Measurements from ENCODE around the gene ADAM33. TPM values are rescaled to one million over a fixed set of nuclear protein-coding genes. Genes with fewer than 3 reads are reported as not detected.

The ADAM33 gene
- total and polyA plus RNA-seq, 2 of the 8 experiments (the other 6 are each of a cell fraction or from before 2014, with no cell fraction given), result 4.2 to 6.0 TPM

DNA sequence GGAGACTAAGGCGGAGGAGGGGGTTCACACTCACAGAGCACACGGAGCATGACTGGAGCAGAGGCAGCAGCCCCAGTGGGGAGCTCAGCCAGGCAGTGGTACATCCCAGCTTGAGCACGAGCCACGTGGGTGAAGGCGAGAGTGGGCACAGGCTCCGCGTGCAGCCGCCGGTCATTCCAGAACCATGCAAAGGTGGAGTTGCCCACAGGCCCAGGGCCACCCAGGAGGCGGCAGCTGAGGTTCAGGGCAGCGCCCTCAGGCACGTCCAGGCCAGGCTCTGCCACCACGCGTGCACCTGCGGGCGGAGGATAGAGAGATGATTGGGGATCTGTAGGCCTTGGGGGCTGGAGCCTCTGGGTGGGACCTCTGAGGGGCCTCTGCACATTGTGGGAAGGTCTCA is 9.5 kb upstream of the ADAM33 start:
- H2BK12ac ChIP-seq (ENCODE audit: low read depth, low read length), result no peak overlapping the region; the same call in 1 of the 2 replicates
- no peak overlapping the region for H4K5ac ChIP-seq (ENCODE audit: insufficient read length, low read depth, low read length)
- DNase-seq (ENCODE audit: low read depth in 1 of 2, low spot score in 2 of 2) (no peak), FAIRE-seq (no peak)
- ChIA-PET CTCF (ENCODE audit: partially characterized antibody) (interaction anchor here (0.7 to 45.1 kb wide), 4 partner anchors 5 to 58 kb away, joined by 3 to 1432 read pairs (median 718); partner anchors contain the start of genes ADAM33 and SIGLEC1), POLR2A (ENCODE audit: partially characterized antibody) (no interaction called here)
- no peak overlapping the region for H4K8ac ChIP-seq (ENCODE audit: extremely low read depth, insufficient read depth, low read length)
- H3K56ac ChIP-seq (replicated peaks; ENCODE audit: insufficient read length, low read depth, low read length), result no peak overlapping the region
- H2AFZ ChIP-seq (ENCODE audit: low read length), result no peak overlapping the region
- no peak overlapping the region for H3K4me2 ChIP-seq (ENCODE audit: insufficient read depth in 1 of 2, low read depth in 2 of 2, low read length in 2 of 2)
- 0 out of 7 replicates have a peak, but pooled peaks cover 0 to 4% (median 0%) of the 10 kb centered on the region in 4 experiments for H3K27me3 ChIP-seq (replicated peaks in 1 of 4; ENCODE audit: control insufficient read depth in 3 of 4, extremely low read depth in 1 of 4, insufficient read depth in 3 of 4, low read length in 3 of 4)
- H3K79me1 ChIP-seq (ENCODE audit: low read depth, low read length), result no peaks in the 10 kb centered on the region
- H3K27ac ChIP-seq (ENCODE audit: low read depth, low read length), result no peak overlapping the region
- no peak overlapping the region for H2BK20ac ChIP-seq (ENCODE audit: low read length)
- no peak overlapping the region for H2BK5ac ChIP-seq (ENCODE audit: low read depth, low read length)
- H3K4me3 ChIP-seq (ENCODE audit: extremely low read depth in 1 of 4, insufficient read depth in 2 of 4, low read depth in 3 of 4, low read length in 4 of 4), result no peak overlapping the region
- H3K9me3 ChIP-seq (ENCODE audit: insufficient read depth in 2 of 2, low read depth in 1 of 2, low read length in 1 of 2), result peaks cover under 1 to 1% of the 10 kb centered on the region in 2 experiments; a peak in 2 of 4 replicates
- no peaks in the 10 kb centered on the region for H3K79me2 ChIP-seq (ENCODE audit: control insufficient read depth in 1 of 2, insufficient read depth in 2 of 2, low read length in 2 of 2)
- no peak overlapping the region for H4K91ac ChIP-seq (replicated peaks; ENCODE audit: insufficient read length, low read length)
- H3K4me1 ChIP-seq (replicated peaks in 1 of 4; ENCODE audit: control insufficient read depth in 3 of 4, insufficient read depth in 4 of 4, low read length in 3 of 4), result peaks cover 0 to 2% (median 0%) of the 10 kb centered on the region in 4 experiments; a peak in 1 of 7 replicates
- 90% methylated on average over 15 of the region's 16 CpGs; no CpG with 5 or more reads in 1 of the 2 experiments for WGBS, 2 experiments (ENCODE audit: extremely low coverage in 1 of 2, insufficient coverage in 1 of 2, insufficient read length in 1 of 2, insufficient replicate concordance in 2 of 2, low coverage in 1 of 2, low lambda C conversion rate in 2 of 2, missing lambda C conversion rate in 1 of 2)
- no peak overlapping the region for H3K14ac ChIP-seq (ENCODE audit: insufficient read length)
- no peak overlapping the region for H2BK120ac ChIP-seq (replicated peaks; ENCODE audit: low read depth, low read length)
- H3K4ac ChIP-seq (replicated peaks; ENCODE audit: insufficient read length, low read depth, low read length), result no peak overlapping the region
- H4K20me1 ChIP-seq (replicated peaks in 1 of 2; ENCODE audit: control insufficient read depth in 1 of 2, insufficient read depth in 2 of 2, low read length in 2 of 2), result no peaks in the 10 kb centered on the region
- H3K23ac ChIP-seq (ENCODE audit: insufficient read length), result no peak overlapping the region
- no peak overlapping the region for H3K9ac ChIP-seq (replicated peaks in 1 of 4; ENCODE audit: extremely low read depth in 1 of 4, low read depth in 3 of 4, low read length in 3 of 4)
- no peak overlapping the region for H3K18ac ChIP-seq (ENCODE audit: extremely low read depth, low read length)
- no peak overlapping the region; the same call in 1 of the 2 replicates for H2AK5ac ChIP-seq (ENCODE audit: low read depth, low read length)
- no peaks in the 10 kb centered on the region for H3K36me3 ChIP-seq (ENCODE audit: control insufficient read depth in 2 of 4, insufficient read depth in 4 of 4, low read length in 3 of 4)
- no peaks in the 10 kb centered on the region for H3K23me2 ChIP-seq (ENCODE audit: low read depth, low read length)
- H2BK15ac ChIP-seq (ENCODE audit: low read length), result no peak overlapping the region
- TF ChIP-seq RAD21 (IDR thresholded peaks at IDR 0.05 in 1 of 2, conservative IDR thresholded peaks at IDR 0.05 in 1 of 2; ENCODE audit: low read depth in 2 of 2, low read length in 2 of 2), result no peak
- TF ChIP-seq NANOG (IDR thresholded peaks at IDR 0.05; ENCODE audit: insufficient read depth, low read depth, low read length, poor library complexity, severe bottlenecking), result no peak
- TF ChIP-seq BACH1 (IDR thresholded peaks at IDR 0.05; ENCODE audit: low read length), result no peak
- no peak for TF ChIP-seq CBX5 (IDR thresholded peaks at IDR 0.05; ENCODE audit: low read depth, low read length)
- no peak for TF ChIP-seq TAF7 (optimal IDR thresholded peaks at IDR 0.05; ENCODE audit: borderline replicate concordance, low read depth, low read length)
- no peak for TF ChIP-seq EGR1 (IDR thresholded peaks at IDR 0.05; ENCODE audit: borderline replicate concordance, low read depth, low read length)
- no peak for TF ChIP-seq NRF1 (IDR thresholded peaks at IDR 0.05; ENCODE audit: low read depth, low read length)
- TF ChIP-seq SIX5 (IDR thresholded peaks at IDR 0.05; ENCODE audit: low read depth, low read length), result no peak
- TF ChIP-seq RBBP5 (IDR thresholded peaks at IDR 0.05; ENCODE audit: borderline replicate concordance, low read depth, low read length), result no peak
- TF ChIP-seq JUN (IDR thresholded peaks at IDR 0.05; ENCODE audit: low read depth, low read length), result no peak
- TF ChIP-seq, protein P1, sequence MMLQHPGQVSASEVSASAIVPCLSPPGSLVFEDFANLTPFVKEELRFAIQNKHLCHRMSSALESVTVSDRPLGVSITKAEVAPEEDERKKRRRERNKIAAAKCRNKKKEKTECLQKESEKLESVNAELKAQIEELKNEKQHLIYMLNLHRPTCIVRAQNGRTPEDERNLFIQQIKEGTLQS (IDR thresholded peaks at IDR 0.05; ENCODE audit: insufficient read depth, low read depth, low read length), result no peak
- no peak for TF ChIP-seq HDAC6 (IDR thresholded peaks at IDR 0.05; ENCODE audit: low read depth, low read length)
- TF ChIP-seq POLR2A (IDR thresholded peaks at IDR 0.05; ENCODE audit: control extremely low read depth in 1 of 2, low read depth in 2 of 2, low read length in 2 of 2), result no peak
- no peak for TF ChIP-seq PHF8 (conservative IDR thresholded peaks at IDR 0.05; ENCODE audit: low read depth, low read length)

All from H1 (cell line).